RWPE2 (cell line): ENCODE data around the gene RCAN1.
A peak's percentile ranks its signal among the peaks of the same experiment; 100 is the strongest.
"Not testable (repeated sequence)": the region's sequence is repeated elsewhere in the genome, so short reads cannot be mapped to it uniquely, and the experiment has no call there.

Experiments
- ATAC-seq: fragments of 200-7000 bp; cut with Tn5 transposase; 3 replicates; pipeline ENCODE4 v1.9.1; 2021; ENCODE audit warnings: low read depth
- DNase-seq: peaks from one replicate; pipeline ENCODE4 v3.0.0-alpha.2; 2020; ENCODE audit warnings: low spot score
- H3K27ac ChIP-seq: fragments of 450-650 bp; 2 replicates; pipeline ENCODE4 v1.5.1; 2017; ENCODE audit warnings: mild to moderate bottlenecking; ENCODE audit not compliant: poor library complexity, severe bottlenecking
- H3K27me3 ChIP-seq: fragments of 250-450 bp; sonication (Bioruptor Pico); 2 replicates; pipeline ENCODE4 v1.5.1; 2021; ENCODE audit warnings: mild to moderate bottlenecking, moderate library complexity; ENCODE audit not compliant: insufficient read depth, poor library complexity, severe bottlenecking
- H3K36me3 ChIP-seq: fragments of 250-450 bp; sonication (Bioruptor Pico); 2 replicates; pipeline ENCODE4 v1.5.1; 2020; ENCODE audit warnings: low read depth, mild to moderate bottlenecking, moderate library complexity
- H3K4me1 ChIP-seq: fragments of 250-450 bp; sonication (Bioruptor Pico); 2 replicates; pipeline ENCODE4 v1.5.1; 2021; ENCODE audit warnings: mild to moderate bottlenecking, moderate library complexity; ENCODE audit not compliant: insufficient read depth, poor library complexity, severe bottlenecking
- H3K4me3 ChIP-seq: fragments of 250-450 bp; sonication (Bioruptor Pico); 2 replicates; pipeline ENCODE4 v1.5.1; 2021; ENCODE audit warnings: mild to moderate bottlenecking, moderate library complexity; ENCODE audit not compliant: severe bottlenecking
- H3K9me3 ChIP-seq: fragments of 250-450 bp; sonication (Bioruptor Pico); 2 replicates; pipeline ENCODE4 v1.5.1; 2021; ENCODE audit warnings: mild to moderate bottlenecking, moderate library complexity; ENCODE audit not compliant: severe bottlenecking
- TF ChIP-seq, protein P1 (sequence below): fragments of 450-650 bp; IDR thresholded peaks from one replicate; pipeline ENCODE4 v1.5.1; 2017; ENCODE audit warnings: mild to moderate bottlenecking, moderate library complexity; ENCODE audit not compliant: poor library complexity, severe bottlenecking

RCAN1 gene

GRCh38 chr21:34500191-34500590 lies 114.7 kb downstream of the RCAN1 start:
- no peaks in the 10 kb centered on the region for H3K4me1 ChIP-seq
- TF ChIP-seq, protein P1, sequence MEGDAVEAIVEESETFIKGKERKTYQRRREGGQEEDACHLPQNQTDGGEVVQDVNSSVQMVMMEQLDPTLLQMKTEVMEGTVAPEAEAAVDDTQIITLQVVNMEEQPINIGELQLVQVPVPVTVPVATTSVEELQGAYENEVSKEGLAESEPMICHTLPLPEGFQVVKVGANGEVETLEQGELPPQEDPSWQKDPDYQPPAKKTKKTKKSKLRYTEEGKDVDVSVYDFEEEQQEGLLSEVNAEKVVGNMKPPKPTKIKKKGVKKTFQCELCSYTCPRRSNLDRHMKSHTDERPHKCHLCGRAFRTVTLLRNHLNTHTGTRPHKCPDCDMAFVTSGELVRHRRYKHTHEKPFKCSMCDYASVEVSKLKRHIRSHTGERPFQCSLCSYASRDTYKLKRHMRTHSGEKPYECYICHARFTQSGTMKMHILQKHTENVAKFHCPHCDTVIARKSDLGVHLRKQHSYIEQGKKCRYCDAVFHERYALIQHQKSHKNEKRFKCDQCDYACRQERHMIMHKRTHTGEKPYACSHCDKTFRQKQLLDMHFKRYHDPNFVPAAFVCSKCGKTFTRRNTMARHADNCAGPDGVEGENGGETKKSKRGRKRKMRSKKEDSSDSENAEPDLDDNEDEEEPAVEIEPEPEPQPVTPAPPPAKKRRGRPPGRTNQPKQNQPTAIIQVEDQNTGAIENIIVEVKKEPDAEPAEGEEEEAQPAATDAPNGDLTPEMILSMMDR: no peak
- DNase-seq: no peak
- ATAC-seq: no peak
- no peak overlapping the region for H3K27ac ChIP-seq
- no peaks in the 10 kb centered on the region for H3K27me3 ChIP-seq
- H3K9me3 ChIP-seq: no peaks in the 10 kb centered on the region
- H3K36me3 ChIP-seq: no peaks in the 10 kb centered on the region
- no peak overlapping the region for H3K4me3 ChIP-seq

GRCh38 chr21:34499116-34499515 lies 115.8 kb downstream of the RCAN1 start:
- Histone ChIP-seq H3K36me3 (no peaks in the 10 kb centered on the region), H3K27ac (no peak overlapping the region), H3K4me1 (no peaks in the 10 kb centered on the region), H3K9me3 (no peaks in the 10 kb centered on the region), H3K4me3 (no peak overlapping the region), H3K27me3 (no peaks in the 10 kb centered on the region)
- DNase-seq (no peak), ATAC-seq (no peak)
- TF ChIP-seq, protein P1: no peak

- no peak overlapping the region for H3K4me3 ChIP-seq
- H3K36me3 ChIP-seq: no peaks in the 10 kb centered on the region
- H3K4me1 ChIP-seq: no peaks in the 10 kb centered on the region
- H3K9me3 ChIP-seq: no peaks in the 10 kb centered on the region
- TF ChIP-seq, protein P1: no peak
- DNase-seq (no peak), ATAC-seq (no peak)
- no peaks in the 10 kb centered on the region for H3K27me3 ChIP-seq
- no peak overlapping the region for H3K27ac ChIP-seq
These were observed 116.3 kb downstream of the RCAN1 start for GRCh38 chr21:34498623-34499022.

DNA sequence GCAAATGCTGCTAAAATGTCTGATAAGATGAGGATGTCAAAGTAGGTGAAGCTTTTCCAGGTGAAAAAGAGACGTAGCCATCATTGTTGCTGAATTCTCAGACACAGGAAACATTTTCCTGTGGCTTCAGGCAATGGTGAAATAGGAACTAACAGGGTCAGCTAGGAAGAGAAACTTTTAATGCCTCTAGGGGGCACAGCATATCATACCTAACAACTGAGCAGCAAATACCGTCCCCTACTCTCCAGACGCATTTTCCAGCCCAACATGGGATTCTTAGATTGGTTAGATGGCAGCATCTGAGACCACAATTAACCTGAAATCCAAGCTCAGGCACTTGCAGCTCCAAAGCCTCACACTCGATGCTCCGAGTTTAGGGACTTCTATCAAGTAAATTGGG lies 131.1 kb downstream of the RCAN1 start:
- not testable (repeated sequence) for H3K4me1 ChIP-seq, H3K27ac ChIP-seq, H3K4me3 ChIP-seq, H3K27me3 ChIP-seq, DNase-seq, ATAC-seq, H3K36me3 ChIP-seq, H3K9me3 ChIP-seq

GRCh38 chr21:34483435-34483834 lies 131.5 kb downstream of the RCAN1 start:
- H3K27ac ChIP-seq: not testable (repeated sequence)

GRCh38 chr21:34467333-34467732 lies 147.6 kb downstream of the RCAN1 start:
- H3K36me3 ChIP-seq, H3K27ac ChIP-seq, ATAC-seq, H3K9me3 ChIP-seq, H3K4me1 ChIP-seq, H3K4me3 ChIP-seq, H3K27me3 ChIP-seq, DNase-seq: not testable (repeated sequence)

More at GRCh38 chr21:34483435-34483834, 131.5 kb downstream of the RCAN1 start:
- not testable (repeated sequence) for H3K27me3 ChIP-seq, H3K9me3 ChIP-seq, H3K4me3 ChIP-seq, H3K4me1 ChIP-seq, H3K36me3 ChIP-seq, DNase-seq
- peak; percentile 62; the same call in 1 of the 3 replicates for ATAC-seq
